Measurements from ENCODE around the gene PPP6R1. TPM values are rescaled to one million over a fixed set of nuclear protein-coding genes. Genes with fewer than 3 reads are reported as not detected.

Gene PPP6R1
- total and polyA plus RNA-seq, 2 of the 13 experiments (the other 11 are each of a cell fraction or from before 2014, with no cell fraction given): 25.8 to 54.0 TPM

- Histone ChIP-seq H3K36me3 (replicated peaks in 1 of 2; ENCODE audit: control insufficient read depth in 1 of 2, insufficient read depth in 2 of 2, low read length in 2 of 2) (peaks cover 6 to 18% of the 10 kb centered on the region in 2 experiments; a peak in 4 of 5 replicates), H3K27ac (ENCODE audit: extremely low read length, insufficient read depth, low read length) (peak within 1 kb of the TSS; percentile 85), H3K4me3 (replicated peaks in 1 of 3; ENCODE audit: insufficient read depth in 1 of 3, low read depth in 2 of 3, low read length in 3 of 3) (peak within 1 kb of the TSS; percentile 21 to 69 (median 44); a peak in 4 of 6 replicates), H3K9ac (ENCODE audit: insufficient read depth, low read depth, low read length) (peak within 1 kb of the TSS; percentile 84), H3K27me3 (ENCODE audit: control insufficient read depth in 1 of 2, insufficient read depth in 2 of 2, low read length in 2 of 2) (no peaks in the 10 kb centered on the region; a peak in 1 of 5 replicates), H3K9me3 (ENCODE audit: low read length) (no peaks in the 10 kb centered on the region), H3K4me2 (ENCODE audit: low read depth, low read length) (peak within 1 kb of the TSS; percentile 93), H3K79me2 (ENCODE audit: insufficient read depth, low read length) (peaks cover 14% of the 10 kb centered on the region), H4K20me1 (ENCODE audit: insufficient read depth, low read length) (no peaks in the 10 kb centered on the region), H2AFZ (ENCODE audit: low read length) (no peak within 1 kb of the TSS), H3K4me1 (ENCODE audit: insufficient read depth, low read length) (peaks cover 73% of the 10 kb centered on the region)
- in situ Hi-C loops (cut with HindIII; ENCODE audit: extremely low pct_ligation_motif_present, low pct_unique_long_range_greater_than_20kb): no loop called here
- WGBS (ENCODE audit: low lambda C conversion rate): 2% methylated on average over 9 of the region's 18 CpGs
- FAIRE-seq (no peak), DNase-seq (ENCODE audit: low spot score) (no peak), ATAC-seq (peak; percentile 19)
- ChIA-PET CTCF (ENCODE audit: low intra/inter-chr PET ratio, low total read pairs) (no interaction called here), POLR2A (interaction anchor here (0.9 to 3.3 kb wide), 17 partner anchors 10 to 344 kb away, joined by 3 to 43 read pairs (median 4); partner anchors contain the start of genes HSPBP1, ISOC2, KMT5C and PPP6R1)
- no TSS peak for BruUV-seq (replicated peaks)
- intact Hi-C loops (cut with micrococcal nuclease; ENCODE audit: unreplicated experiment): no loop called here
- TF ChIP-seq GABPA (IDR thresholded peaks at IDR 0.05; ENCODE audit: low read depth, low read length) (peak; percentile 58), GABPA (CRISPR knock-in tag; IDR thresholded peaks at IDR 0.05; ENCODE audit: low read depth) (peak; percentile 69), HDAC1 (CRISPR knock-in tag; IDR thresholded peaks at IDR 0.05) (peak; percentile 29; the same call in 1 of the 2 replicates), ARID5B (CRISPR knock-in tag; IDR thresholded peaks at IDR 0.05) (no peak), ZFP90 (CRISPR knock-in tag; IDR thresholded peaks at IDR 0.05; ENCODE audit: borderline replicate concordance) (peak; percentile 31; the same call in 1 of the 2 replicates), ZBTB7A (CRISPR knock-in tag; IDR thresholded peaks at IDR 0.05) (peak; percentile 76; the same call in 1 of the 2 replicates), TFDP1 (CRISPR knock-in tag; IDR thresholded peaks at IDR 0.05; ENCODE audit: borderline replicate concordance) (peak; percentile 75; the same call in 1 of the 2 replicates), PREB (CRISPR knock-in tag; IDR thresholded peaks at IDR 0.05) (no peak), PHF8 (CRISPR knock-in tag; IDR thresholded peaks at IDR 0.05) (0 out of 2 replicates have a peak, but pooled peaks have one; percentile 12), GATAD1 (CRISPR knock-in tag; IDR thresholded peaks at IDR 0.05) (0 out of 2 replicates have a peak, but pooled peaks have one; percentile 45), EED (CRISPR knock-in tag; IDR thresholded peaks at IDR 0.05) (0 out of 2 replicates have a peak, but pooled peaks have one; percentile 59), CENPX (CRISPR knock-in tag; IDR thresholded peaks at IDR 0.05) (no peak), ISL2 (CRISPR knock-in tag; IDR thresholded peaks at IDR 0.05) (peak; percentile 33; the same call in 1 of the 2 replicates), TFAP4 (IDR thresholded peaks at IDR 0.05; ENCODE audit: borderline replicate concordance, low read depth) (peak; percentile 60; the same call in 1 of the 2 replicates), TAF15 (IDR thresholded peaks at IDR 0.05; ENCODE audit: low read depth, low read length, poor library complexity, severe bottlenecking) (no peak), ELF1 (CRISPR knock-in tag; IDR thresholded peaks at IDR 0.05) (no peak), ZSCAN9 (CRISPR knock-in tag; IDR thresholded peaks at IDR 0.05; ENCODE audit: borderline replicate concordance) (0 out of 2 replicates have a peak, but pooled peaks have one; percentile 2)
Observed at GRCh38 chr19:55208880-55209692, 49.7 kb downstream of the PPP6R1 start, which contains the start of gene PTPRH. PTPRH (minus strand) TSS chr19:55209501; CDS start chr19:55209433, 68 bp downstream.
